ENCODE measurements around the gene CSTPP1.

Gene CSTPP1

DNA sequence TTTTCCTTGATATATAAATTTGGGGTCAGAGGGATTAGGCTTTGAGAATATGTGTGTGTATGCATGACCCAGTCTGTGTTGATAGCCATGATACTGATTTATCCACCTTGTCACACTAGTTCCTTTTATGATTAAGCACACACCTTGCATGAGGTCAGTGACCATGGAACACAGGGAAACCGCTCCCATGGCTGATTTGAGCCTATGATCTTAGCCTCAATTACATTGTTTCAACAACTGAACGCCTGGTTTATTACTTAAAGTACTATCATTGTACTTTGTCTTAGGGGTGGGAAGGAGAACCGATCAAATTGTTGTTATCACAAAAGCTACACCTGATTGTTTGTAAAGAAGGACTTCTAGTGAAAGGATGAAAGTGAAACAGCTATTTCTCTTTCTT, 169.4 kb downstream of the CSTPP1 start:
- Histone ChIP-seq H2BK12ac (ENCODE audit: low read length) (no peak overlapping the region), H3K14ac (ENCODE audit: low read length) (no peak overlapping the region), H2BK5ac (ENCODE audit: low read length) (no peak overlapping the region), H2BK15ac (ENCODE audit: low read length) (no peak overlapping the region), H4K8ac (ENCODE audit: low read depth, low read length) (no peak overlapping the region), H3K4me3 (ENCODE audit: low read length in 2 of 2) (no peak overlapping the region), H2AK5ac (ENCODE audit: low read depth, low read length) (no peak overlapping the region), H3K18ac (ENCODE audit: low read length) (no peak overlapping the region), H3K36me3 (replicated peaks in 1 of 2; ENCODE audit: control insufficient read depth in 2 of 2, insufficient read depth in 2 of 2, low read length in 2 of 2) (no peaks in the 10 kb centered on the region), H3K4me1 (ENCODE audit: control insufficient read depth in 2 of 2, insufficient read depth in 1 of 2, low read depth in 1 of 2, low read length in 2 of 2) (peaks cover 20 to 25% of the 10 kb centered on the region in 2 donors), H3K4ac (ENCODE audit: low read length) (no peak overlapping the region), H3K79me1 (ENCODE audit: low read depth, low read length) (no peaks in the 10 kb centered on the region), H2AFZ (ENCODE audit: low read length) (no peak overlapping the region), H3K9ac (ENCODE audit: low read depth, low read length, poor library complexity) (no peak overlapping the region), H3K9me3 (replicated peaks in 1 of 2; ENCODE audit: control insufficient read depth in 2 of 2, insufficient read depth in 1 of 2, low read depth in 1 of 2, low read length in 2 of 2) (no peaks in the 10 kb centered on the region), H3K27ac (replicated peaks; ENCODE audit: low read length) (no peak overlapping the region), H3K27me3 (ENCODE audit: control insufficient read depth in 3 of 3, insufficient read depth in 3 of 3, low read depth in 1 of 3, low read length in 3 of 3) (no peaks in the 10 kb centered on the region), H4K91ac (ENCODE audit: low read depth, low read length, poor library complexity) (no peak overlapping the region), H3K23ac (ENCODE audit: low read depth, low read length, poor library complexity) (no peak overlapping the region), H2BK120ac (ENCODE audit: low read depth, low read length) (no peak overlapping the region), H3K4me2 (ENCODE audit: insufficient read depth, low read length, poor library complexity, severe bottlenecking) (no peak overlapping the region)
- DNase-seq (ENCODE audit: low spot score) = no peak
- WGBS, 2 donors (ENCODE audit: extremely low coverage in 2 of 2, insufficient read length in 2 of 2, insufficient replicate concordance in 1 of 2) = no CpG with 5 or more reads among the region's 3 CpGs

GRCh38 chr11:47106798-47107411, 170.3 kb downstream of the CSTPP1 start:
- Histone ChIP-seq H2BK120ac (ENCODE audit: low read depth, low read length) (no peak overlapping the region), H3K4ac (ENCODE audit: low read length) (no peak overlapping the region), H2BK5ac (ENCODE audit: low read length) (no peak overlapping the region), H4K91ac (ENCODE audit: low read depth, low read length, poor library complexity) (no peak overlapping the region), H2AK5ac (ENCODE audit: low read depth, low read length) (no peak overlapping the region), H3K4me3 (ENCODE audit: low read length in 2 of 2) (no peak overlapping the region), H3K36me3 (replicated peaks in 1 of 2; ENCODE audit: control insufficient read depth in 2 of 2, insufficient read depth in 2 of 2, low read length in 2 of 2) (no peaks in the 10 kb centered on the region), H3K9ac (ENCODE audit: low read depth, low read length, poor library complexity) (peak overlapping the region; percentile 13), H3K23ac (ENCODE audit: low read depth, low read length, poor library complexity) (no peak overlapping the region), H3K79me1 (ENCODE audit: low read depth, low read length) (no peaks in the 10 kb centered on the region), H3K27me3 (ENCODE audit: control insufficient read depth in 3 of 3, insufficient read depth in 3 of 3, low read depth in 1 of 3, low read length in 3 of 3) (no peaks in the 10 kb centered on the region), H3K9me3 (replicated peaks in 1 of 2; ENCODE audit: control insufficient read depth in 2 of 2, insufficient read depth in 1 of 2, low read depth in 1 of 2, low read length in 2 of 2) (no peaks in the 10 kb centered on the region), H2BK12ac (ENCODE audit: low read length) (no peak overlapping the region), H2AFZ (ENCODE audit: low read length) (no peak overlapping the region), H4K8ac (ENCODE audit: low read depth, low read length) (no peak overlapping the region), H3K4me2 (ENCODE audit: insufficient read depth, low read length, poor library complexity, severe bottlenecking) (no peak overlapping the region), H3K27ac (replicated peaks; ENCODE audit: low read length) (peak overlapping the region; percentile 0), H3K14ac (ENCODE audit: low read length) (no peak overlapping the region), H3K4me1 (ENCODE audit: control insufficient read depth in 2 of 2, insufficient read depth in 1 of 2, low read depth in 1 of 2, low read length in 2 of 2) (peaks cover 17 to 27% of the 10 kb centered on the region in 2 donors), H2BK15ac (ENCODE audit: low read length) (no peak overlapping the region), H3K18ac (ENCODE audit: low read length) (peak overlapping the region; percentile 2)
- WGBS, 2 donors (ENCODE audit: extremely low coverage in 2 of 2, insufficient read length in 2 of 2, insufficient replicate concordance in 1 of 2) = no CpG with 5 or more reads among the region's 7 CpGs
- DNase-seq (ENCODE audit: low spot score) = no peak

DNA sequence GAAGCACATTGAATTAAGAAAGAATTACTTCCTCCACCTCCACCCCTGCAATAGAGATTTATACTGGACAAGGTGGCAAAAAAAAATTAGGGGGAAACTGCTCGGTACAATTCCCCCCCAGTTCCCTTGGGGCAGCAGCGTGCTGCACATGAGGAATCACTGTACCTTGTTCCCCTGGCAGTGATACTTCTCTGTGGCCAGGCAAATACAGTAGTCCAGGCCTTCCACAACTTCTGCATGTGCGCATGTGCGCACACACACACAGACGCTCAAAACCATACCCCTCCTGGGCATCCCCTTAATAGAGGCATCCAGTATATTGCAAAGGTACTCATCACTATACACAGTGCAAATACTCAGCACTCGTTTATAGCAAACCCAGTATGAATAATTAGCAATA, 171.2 kb downstream of the CSTPP1 start:
- Histone ChIP-seq H3K9me3 (replicated peaks in 1 of 2; ENCODE audit: control insufficient read depth in 2 of 2, insufficient read depth in 1 of 2, low read depth in 1 of 2, low read length in 2 of 2) (no peaks in the 10 kb centered on the region), H3K4me2 (ENCODE audit: insufficient read depth, low read length, poor library complexity, severe bottlenecking) (no peak overlapping the region), H3K18ac (ENCODE audit: low read length) (no peak overlapping the region), H3K36me3 (replicated peaks in 1 of 2; ENCODE audit: control insufficient read depth in 2 of 2, insufficient read depth in 2 of 2, low read length in 2 of 2) (no peaks in the 10 kb centered on the region), H2BK12ac (ENCODE audit: low read length) (no peak overlapping the region), H3K27me3 (ENCODE audit: control insufficient read depth in 3 of 3, insufficient read depth in 3 of 3, low read depth in 1 of 3, low read length in 3 of 3) (no peaks in the 10 kb centered on the region), H2BK120ac (ENCODE audit: low read depth, low read length) (no peak overlapping the region), H4K8ac (ENCODE audit: low read depth, low read length) (no peak overlapping the region), H3K23ac (ENCODE audit: low read depth, low read length, poor library complexity) (no peak overlapping the region), H3K4me1 (ENCODE audit: control insufficient read depth in 2 of 2, insufficient read depth in 1 of 2, low read depth in 1 of 2, low read length in 2 of 2) (peaks cover 17 to 27% of the 10 kb centered on the region in 2 donors), H2BK5ac (ENCODE audit: low read length) (no peak overlapping the region), H3K27ac (replicated peaks; ENCODE audit: low read length) (no peak overlapping the region), H2AK5ac (ENCODE audit: low read depth, low read length) (no peak overlapping the region), H4K91ac (ENCODE audit: low read depth, low read length, poor library complexity) (no peak overlapping the region), H3K4me3 (ENCODE audit: low read length in 2 of 2) (no peak overlapping the region), H2AFZ (ENCODE audit: low read length) (no peak overlapping the region), H2BK15ac (ENCODE audit: low read length) (no peak overlapping the region), H3K79me1 (ENCODE audit: low read depth, low read length) (no peaks in the 10 kb centered on the region), H3K4ac (ENCODE audit: low read length) (no peak overlapping the region), H3K14ac (ENCODE audit: low read length) (no peak overlapping the region), H3K9ac (ENCODE audit: low read depth, low read length, poor library complexity) (no peak overlapping the region)
- DNase-seq (ENCODE audit: low spot score) = no peak
- no CpG with 5 or more reads among the region's 6 CpGs for WGBS, 2 donors (ENCODE audit: extremely low coverage in 2 of 2, insufficient read length in 2 of 2, insufficient replicate concordance in 1 of 2)

DNA sequence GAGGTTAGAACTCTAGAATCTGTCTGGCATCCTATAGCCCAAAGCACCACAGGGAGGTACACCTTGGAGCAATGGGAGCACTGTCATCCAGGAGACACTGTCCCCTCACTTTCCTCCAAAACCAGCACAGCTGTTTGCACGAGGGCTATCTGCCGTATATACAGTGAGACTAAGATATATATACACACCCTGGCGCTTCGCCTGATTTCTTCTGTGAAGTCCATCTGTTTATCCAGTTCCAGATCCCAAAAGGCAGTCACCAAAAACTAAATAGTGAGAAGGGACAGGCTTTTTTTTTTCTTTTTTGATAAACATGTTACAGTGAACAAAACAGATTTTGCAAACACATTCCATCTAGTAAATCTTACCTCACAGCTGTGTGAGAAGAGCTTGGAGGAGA, 171.7 kb downstream of the CSTPP1 start:
- DNase-seq (ENCODE audit: low spot score) = no peak
- H3K4me1 ChIP-seq (ENCODE audit: control insufficient read depth in 2 of 2, insufficient read depth in 1 of 2, low read depth in 1 of 2, low read length in 2 of 2) = peaks cover 17 to 27% of the 10 kb centered on the region in 2 donors
- no peaks in the 10 kb centered on the region for H3K27me3 ChIP-seq (ENCODE audit: control insufficient read depth in 3 of 3, insufficient read depth in 3 of 3, low read depth in 1 of 3, low read length in 3 of 3)
- no peak overlapping the region for H2BK15ac ChIP-seq (ENCODE audit: low read length)
- no peak overlapping the region for H3K4ac ChIP-seq (ENCODE audit: low read length)
- no peak overlapping the region for H2BK120ac ChIP-seq (ENCODE audit: low read depth, low read length)
- no peak overlapping the region for H2AK5ac ChIP-seq (ENCODE audit: low read depth, low read length)
- no peak overlapping the region for H3K18ac ChIP-seq (ENCODE audit: low read length)
- no peak overlapping the region for H4K91ac ChIP-seq (ENCODE audit: low read depth, low read length, poor library complexity)
- no peaks in the 10 kb centered on the region for H3K36me3 ChIP-seq (replicated peaks in 1 of 2; ENCODE audit: control insufficient read depth in 2 of 2, insufficient read depth in 2 of 2, low read length in 2 of 2)
- no peak overlapping the region for H2BK12ac ChIP-seq (ENCODE audit: low read length)
- H2BK5ac ChIP-seq (ENCODE audit: low read length) = no peak overlapping the region
- H3K14ac ChIP-seq (ENCODE audit: low read length) = no peak overlapping the region
- no peak overlapping the region for H2AFZ ChIP-seq (ENCODE audit: low read length)
- no peak overlapping the region for H4K8ac ChIP-seq (ENCODE audit: low read depth, low read length)
- H3K9ac ChIP-seq (ENCODE audit: low read depth, low read length, poor library complexity) = no peak overlapping the region
- no CpG with 5 or more reads among the region's 4 CpGs for WGBS, 2 donors (ENCODE audit: extremely low coverage in 2 of 2, insufficient read length in 2 of 2, insufficient replicate concordance in 1 of 2)
- no peaks in the 10 kb centered on the region for H3K79me1 ChIP-seq (ENCODE audit: low read depth, low read length)
- H3K9me3 ChIP-seq (replicated peaks in 1 of 2; ENCODE audit: control insufficient read depth in 2 of 2, insufficient read depth in 1 of 2, low read depth in 1 of 2, low read length in 2 of 2) = no peaks in the 10 kb centered on the region
- H3K4me2 ChIP-seq (ENCODE audit: insufficient read depth, low read length, poor library complexity, severe bottlenecking) = no peak overlapping the region
- no peak overlapping the region for H3K27ac ChIP-seq (replicated peaks; ENCODE audit: low read length)
- H3K4me3 ChIP-seq (ENCODE audit: low read length in 2 of 2) = no peak overlapping the region
- no peak overlapping the region for H3K23ac ChIP-seq (ENCODE audit: low read depth, low read length, poor library complexity)

All from neuronal stem cell (in vitro differentiated cells).